ENCODE results near the gene LDLR.

DNA sequence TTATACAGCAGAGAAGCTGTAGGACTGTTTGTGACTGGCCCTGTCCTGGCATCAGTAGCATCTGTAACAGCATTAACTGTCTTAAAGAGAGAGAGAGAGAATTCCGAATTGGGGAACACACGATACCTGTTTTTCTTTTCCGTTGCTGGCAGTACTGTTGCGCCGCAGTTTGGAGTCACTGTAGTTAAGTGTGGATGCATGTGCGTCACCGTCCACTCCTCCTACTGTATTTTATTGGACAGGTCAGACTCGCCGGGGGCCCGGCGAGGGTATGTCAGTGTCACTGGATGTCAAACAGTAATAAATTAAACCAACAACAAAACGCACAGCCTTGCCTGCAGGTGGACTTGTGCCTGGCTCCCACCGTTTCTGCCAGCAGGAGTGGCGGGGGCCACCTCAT, 27.3 kb upstream of the LDLR start:
- no peak for TF ChIP-seq POLR2A (IDR thresholded peaks at IDR 0.05)
- TF ChIP-seq, protein P1, sequence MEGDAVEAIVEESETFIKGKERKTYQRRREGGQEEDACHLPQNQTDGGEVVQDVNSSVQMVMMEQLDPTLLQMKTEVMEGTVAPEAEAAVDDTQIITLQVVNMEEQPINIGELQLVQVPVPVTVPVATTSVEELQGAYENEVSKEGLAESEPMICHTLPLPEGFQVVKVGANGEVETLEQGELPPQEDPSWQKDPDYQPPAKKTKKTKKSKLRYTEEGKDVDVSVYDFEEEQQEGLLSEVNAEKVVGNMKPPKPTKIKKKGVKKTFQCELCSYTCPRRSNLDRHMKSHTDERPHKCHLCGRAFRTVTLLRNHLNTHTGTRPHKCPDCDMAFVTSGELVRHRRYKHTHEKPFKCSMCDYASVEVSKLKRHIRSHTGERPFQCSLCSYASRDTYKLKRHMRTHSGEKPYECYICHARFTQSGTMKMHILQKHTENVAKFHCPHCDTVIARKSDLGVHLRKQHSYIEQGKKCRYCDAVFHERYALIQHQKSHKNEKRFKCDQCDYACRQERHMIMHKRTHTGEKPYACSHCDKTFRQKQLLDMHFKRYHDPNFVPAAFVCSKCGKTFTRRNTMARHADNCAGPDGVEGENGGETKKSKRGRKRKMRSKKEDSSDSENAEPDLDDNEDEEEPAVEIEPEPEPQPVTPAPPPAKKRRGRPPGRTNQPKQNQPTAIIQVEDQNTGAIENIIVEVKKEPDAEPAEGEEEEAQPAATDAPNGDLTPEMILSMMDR (IDR thresholded peaks at IDR 0.05) = no peak
- no peak for TF ChIP-seq POLR2AphosphoS5 (IDR thresholded peaks at IDR 0.05)
- no peak for TF ChIP-seq EP300 (IDR thresholded peaks at IDR 0.05)
